T47D (cell line): ENCODE data around the gene COA6.
"Not testable (repeated sequence)": the region's sequence is repeated elsewhere in the genome, so short reads cannot be mapped to it uniquely, and the experiment has no call there.

Experiments
- DNase-seq, 2 experiments: peaks; one replicate each; pipeline versions ENCODE4 v3.0.0 to v3.0.0-alpha.2; 2011 to 2012; ENCODE audit warnings: low read depth in 1 of 2, low spot score in 1 of 2
- JUND ChIP-seq: IDR thresholded peaks from 2 replicates; pipeline ENCODE4 v1.6.1; 2012; ENCODE audit warnings: low read depth
- in situ Hi-C: cut with HindIII; loops from 2 replicates; pipeline ENCODE4 v1.10.0; 2016; ENCODE audit warnings: low sequenced_read_pairs, low pct_unique_long_range_greater_than_20kb

Gene COA6

GRCh38 chr1:234355782-234356510, 17.3 kb upstream of the COA6 start:
- no peak for TF ChIP-seq JUND
- in situ Hi-C loops, result no loop called here
- DNase-seq, result no peak

- in situ Hi-C loops, DNase-seq: not testable (repeated sequence)
Observed at GRCh38 chr1:234356615-234357269, 16.5 kb upstream of the COA6 start.

GRCh38 chr1:234357831-234358230, 15.4 kb upstream of the COA6 start:
- in situ Hi-C loops, result no loop called here
- no peak for TF ChIP-seq JUND
- DNase-seq, result no peak

GRCh38 chr1:234361102-234361603, 12.1 kb upstream of the COA6 start:
- no peak for DNase-seq
- in situ Hi-C loops, result no loop called here
- no peak for TF ChIP-seq JUND

GRCh38 chr1:234362558-234362957, 10.7 kb upstream of the COA6 start:
- TF ChIP-seq JUND, result no peak
- in situ Hi-C loops, result no loop called here
- no peak for DNase-seq

GRCh38 chr1:234368320-234369032, 4.8 kb upstream of the COA6 start:
- peak in 1 of 2 experiments; percentile 45 for DNase-seq
- in situ Hi-C loops, result no loop called here
- no peak for TF ChIP-seq JUND

GRCh38 chr1:234369033-234369430, 4.2 kb upstream of the COA6 start:
- in situ Hi-C loops, result no loop called here
- TF ChIP-seq JUND, result no peak
- DNase-seq, result no peak

GRCh38 chr1:234369784-234370183, 3.5 kb upstream of the COA6 start:
- in situ Hi-C loops, result no loop called here
- no peak for TF ChIP-seq JUND
- DNase-seq, result no peak

- no peak for TF ChIP-seq JUND
- in situ Hi-C loops, result no loop called here
- peak in 1 of 2 experiments; percentile 73 for DNase-seq
Observed at GRCh38 chr1:234371414-234371813, 1.8 kb upstream of the COA6 start.

- in situ Hi-C loops, result no loop called here
- no peak for TF ChIP-seq JUND
- DNase-seq, result no peak
Observed at GRCh38 chr1:234372011-234372757, 1.1 kb upstream of the COA6 start.

- no peak for TF ChIP-seq JUND
- DNase-seq, result no peak
- in situ Hi-C loops, result no loop called here
Observed at GRCh38 chr1:234373959-234374254, 651 bp downstream of the COA6 start.

- no peak for TF ChIP-seq JUND
- DNase-seq, result no peak
- in situ Hi-C loops, result no loop called here
Observed at GRCh38 chr1:234375672-234376071, 2.4 kb downstream of the COA6 start.

GRCh38 chr1:234379591-234380109, 6.4 kb downstream of the COA6 start:
- DNase-seq, in situ Hi-C loops: not testable (repeated sequence)
